GM10248 (cell line): ENCODE data around the gene NT5DC1.

Experiments
- CTCF ChIA-PET: fragments of 300-600 bp; sonication (Branson Sonifier 250); formaldehyde crosslinking; extraction: SDS; loops from one replicate; lab custom pipeline; 2021; ENCODE audit warnings: antibody characterized with exemption; lab: Yijun Ruan, JAX
- POLR2A ChIA-PET: fragments of 350-650 bp; sonication (Branson Sonifier 250); formaldehyde crosslinking; extraction: SDS; loops from one replicate; lab custom pipeline; 2020; ENCODE audit warnings: antibody characterized with exemption; lab: Yijun Ruan, JAX
- DNase-seq: peaks from one replicate; pipeline ENCODE4 v3.0.0; 2012; ENCODE audit errors: extremely low spot score
- TF ChIP-seq, protein P1 (sequence below): IDR thresholded peaks from 2 replicates; pipeline ENCODE4 v1.5.1; 2012; ENCODE audit warnings: mild to moderate bottlenecking, low read depth; ENCODE audit errors: extremely low read depth, missing control alignments, control extremely low read depth

Gene NT5DC1

DNA sequence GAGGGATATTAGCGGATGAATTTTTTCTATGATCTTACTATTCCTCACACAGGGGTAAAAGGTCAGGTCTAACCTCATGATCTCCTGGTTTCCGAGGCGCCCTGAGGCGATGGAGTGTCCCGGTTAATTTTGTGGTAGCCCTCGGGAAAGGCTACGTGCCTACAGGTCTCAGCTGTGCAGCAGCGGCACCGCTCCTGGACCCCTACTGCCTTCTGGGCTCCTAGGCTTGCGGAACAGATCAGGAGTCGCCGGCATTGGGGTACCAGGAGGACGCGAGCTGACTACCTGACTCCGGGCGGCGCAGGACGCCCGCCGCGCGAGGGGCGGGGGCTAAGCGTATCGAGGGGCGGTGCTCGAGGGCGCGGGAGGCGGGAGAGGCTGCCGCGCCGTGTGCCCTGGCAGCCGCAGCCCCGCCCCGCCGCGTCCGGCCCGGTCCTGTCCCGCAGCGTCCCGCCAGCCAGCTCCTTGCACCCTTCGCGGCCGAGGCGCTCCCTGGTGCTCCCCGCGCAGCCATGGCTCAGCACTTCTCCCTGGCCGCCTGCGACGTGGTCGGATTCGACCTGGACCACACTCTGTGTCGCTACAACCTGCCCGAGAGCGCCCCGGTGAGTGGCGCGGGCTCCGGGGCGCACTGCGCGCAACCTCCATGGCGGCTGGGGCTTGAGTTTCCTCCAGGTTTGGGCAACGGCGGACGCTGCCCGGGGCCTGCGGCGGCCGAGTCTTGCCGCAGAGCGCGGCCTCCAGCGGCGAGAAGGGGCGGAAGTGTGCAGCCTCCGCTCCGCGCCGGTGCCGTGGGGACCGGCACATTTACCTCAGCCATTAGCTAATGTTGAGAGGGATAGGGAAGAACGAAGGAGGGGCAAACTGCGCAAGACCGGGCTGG is at the start of gene NT5DC1:
TSS of gene NT5DC1 (plus strand) at position 435 of the 883 bp plus-strand sequence. CDS start at position 513, 78 bp downstream.
- ChIA-PET POLR2A (interaction anchor here (1.1 kb wide), 1 partner anchor 89 kb away, joined by 3 read pairs; no protein-coding TSS in a partner anchor), CTCF (interaction anchor here (0.8 to 5.2 kb wide), 12 partner anchors 8 to 103 kb away, joined by 3 to 59 read pairs (median 6); partner anchors contain the start of gene FRK)
- peak; percentile 93 for DNase-seq
- TF ChIP-seq, protein P1, sequence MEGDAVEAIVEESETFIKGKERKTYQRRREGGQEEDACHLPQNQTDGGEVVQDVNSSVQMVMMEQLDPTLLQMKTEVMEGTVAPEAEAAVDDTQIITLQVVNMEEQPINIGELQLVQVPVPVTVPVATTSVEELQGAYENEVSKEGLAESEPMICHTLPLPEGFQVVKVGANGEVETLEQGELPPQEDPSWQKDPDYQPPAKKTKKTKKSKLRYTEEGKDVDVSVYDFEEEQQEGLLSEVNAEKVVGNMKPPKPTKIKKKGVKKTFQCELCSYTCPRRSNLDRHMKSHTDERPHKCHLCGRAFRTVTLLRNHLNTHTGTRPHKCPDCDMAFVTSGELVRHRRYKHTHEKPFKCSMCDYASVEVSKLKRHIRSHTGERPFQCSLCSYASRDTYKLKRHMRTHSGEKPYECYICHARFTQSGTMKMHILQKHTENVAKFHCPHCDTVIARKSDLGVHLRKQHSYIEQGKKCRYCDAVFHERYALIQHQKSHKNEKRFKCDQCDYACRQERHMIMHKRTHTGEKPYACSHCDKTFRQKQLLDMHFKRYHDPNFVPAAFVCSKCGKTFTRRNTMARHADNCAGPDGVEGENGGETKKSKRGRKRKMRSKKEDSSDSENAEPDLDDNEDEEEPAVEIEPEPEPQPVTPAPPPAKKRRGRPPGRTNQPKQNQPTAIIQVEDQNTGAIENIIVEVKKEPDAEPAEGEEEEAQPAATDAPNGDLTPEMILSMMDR, result peak; percentile 19

DNA sequence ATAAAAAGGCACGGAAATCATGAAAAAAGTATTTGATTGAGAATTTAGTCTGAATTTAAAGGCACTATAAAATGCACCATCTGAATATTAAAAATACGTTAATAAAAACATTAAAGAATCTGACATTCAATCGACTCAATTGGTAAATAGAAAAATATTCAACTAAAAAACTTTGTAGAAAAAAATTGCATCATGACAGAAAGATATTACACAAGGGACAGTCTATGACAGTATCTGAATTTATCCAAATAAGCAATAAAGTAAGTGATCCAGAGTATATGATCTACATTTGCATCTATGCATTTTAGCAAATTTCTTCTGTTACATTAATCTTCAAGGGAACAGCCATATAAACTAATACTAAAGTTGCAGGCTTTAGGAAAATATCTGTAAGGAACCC is 49.4 kb upstream of the NT5DC1 start:
- TF ChIP-seq, protein P1, result no peak
- ChIA-PET POLR2A (no interaction called here), CTCF (interaction anchor here (1.0 to 2.2 kb wide), 3 partner anchors 10 to 42 kb away, joined by 3 to 7 read pairs (median 3); partner anchors contain the start of gene FRK)
- DNase-seq, result no peak

DNA sequence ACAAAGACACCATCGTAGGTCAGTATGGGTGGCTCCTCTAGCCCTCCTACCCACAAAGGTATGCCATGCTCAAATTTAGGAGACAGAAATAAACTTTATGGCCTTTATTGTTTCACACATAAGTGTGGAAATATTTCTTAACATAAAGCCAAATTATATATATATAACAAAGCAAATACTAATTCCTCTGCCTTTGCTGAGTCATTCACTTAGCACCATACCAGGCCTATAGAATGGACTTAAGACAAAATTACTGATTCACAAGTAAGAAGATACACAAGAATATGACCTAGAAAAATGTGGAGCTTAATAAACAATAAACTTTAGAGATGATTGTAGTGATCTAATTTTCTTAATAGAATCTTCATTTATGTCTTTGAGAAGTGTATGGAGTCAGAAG is 45.1 kb upstream of the NT5DC1 start:
- CTCF ChIA-PET, result interaction anchor here (0.7 to 1.6 kb wide), 5 partner anchors 8 to 47 kb away, joined by 3 to 4 read pairs (median 3); no protein-coding TSS in a partner anchor
- TF ChIP-seq, protein P1, result no peak
- DNase-seq, result no peak
- POLR2A ChIA-PET, result no interaction called here

DNA sequence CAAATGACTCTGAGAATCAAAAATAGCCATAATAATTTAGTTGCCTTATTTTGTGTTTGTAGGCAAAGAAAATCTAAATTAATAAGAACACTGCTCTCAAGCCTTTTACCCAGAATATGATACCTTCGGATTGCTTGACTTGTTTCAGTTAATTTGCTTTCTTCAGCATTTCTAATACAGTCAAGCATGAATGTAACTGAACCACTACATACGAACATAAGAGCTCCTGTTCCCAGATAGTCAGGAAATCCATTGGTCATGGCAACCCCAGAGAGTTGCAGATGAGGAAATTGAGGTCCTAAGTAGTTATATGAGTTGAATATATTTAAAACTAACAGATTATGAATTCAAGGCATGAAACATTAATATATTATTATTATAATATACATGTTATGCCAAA is 42.9 kb upstream of the NT5DC1 start:
- no peak for DNase-seq
- ChIA-PET CTCF (interaction anchor here (1.0 to 1.5 kb wide), 4 partner anchors 20 to 47 kb away, joined by 3 to 5 read pairs (median 4); partner anchors contain the start of gene NT5DC1), POLR2A (no interaction called here)
- TF ChIP-seq, protein P1, result no peak

DNA sequence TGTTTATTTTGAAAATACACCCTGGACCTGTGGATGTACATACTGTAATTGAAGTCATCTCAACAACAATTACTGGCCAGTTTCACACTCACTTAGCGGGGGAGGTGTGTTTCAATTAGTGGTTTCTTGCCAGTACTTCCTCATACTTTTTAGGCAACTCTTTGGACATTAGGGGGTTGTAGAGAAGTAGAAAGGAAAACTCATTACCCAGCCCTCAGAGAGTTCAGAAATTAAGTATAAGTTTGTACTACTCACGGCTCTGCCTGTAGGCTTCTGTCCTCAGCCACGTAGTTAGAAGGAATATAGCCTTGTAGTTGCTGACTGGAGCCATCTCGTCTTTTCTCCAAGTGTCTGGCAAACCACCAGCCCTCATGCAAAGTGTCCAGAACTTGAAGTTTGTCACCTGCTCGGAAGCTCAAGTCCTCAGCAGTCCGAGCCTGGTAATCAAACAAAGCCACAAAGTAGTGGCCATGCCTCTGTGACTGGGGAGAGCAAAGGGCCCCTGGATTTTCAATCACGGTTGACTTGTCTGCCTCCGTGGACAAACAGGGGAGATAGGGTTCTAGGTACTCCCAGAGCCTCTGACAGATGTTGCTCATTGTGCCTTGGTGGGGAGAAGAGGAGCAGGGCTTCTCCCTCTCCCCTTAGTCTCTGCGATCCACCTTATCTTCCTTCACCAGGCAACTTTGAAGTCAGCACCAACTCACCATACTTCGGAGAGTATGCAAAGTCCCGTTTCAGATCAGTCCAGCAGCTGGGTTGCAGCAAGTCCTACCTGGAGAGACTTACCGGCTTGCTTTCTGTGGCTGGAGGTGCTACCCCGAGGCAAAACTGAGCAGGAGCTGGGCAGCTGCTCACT is 40.7 kb upstream of the NT5DC1 start:
- peak; percentile 35 for DNase-seq
- POLR2A ChIA-PET, result no interaction called here
- TF ChIP-seq, protein P1, result no peak
- CTCF ChIA-PET, result interaction anchor here (0.6 to 2.0 kb wide), 13 partner anchors 8 to 53 kb away, joined by 3 to 9 read pairs (median 4); partner anchors contain the start of gene NT5DC1
